Liver (tissue), 9 donors: Measurements from ENCODE around the gene SP4. TPM values are rescaled to one million over a fixed set of nuclear protein-coding genes. Genes with fewer than 3 reads are reported as not detected.

Source experiments
- DNase-seq: peaks from one replicate; pipeline ENCODE4 v3.0.0-alpha.2; 2017; ENCODE audit warnings: low spot score
- H3K27ac ChIP-seq, 2 donors: one replicate each; pipeline ENCODE4 v1.7.0; 2013; ENCODE audit warnings: inconsistent platforms in 2 of 2, low read length in 2 of 2, control low read depth in 1 of 2, low read depth in 1 of 2, mild to moderate bottlenecking in 1 of 2
- H3K27me3 ChIP-seq, 4 donors: one replicate each; pipeline versions ENCODE4 v1.6.1 to v1.7.0; 2013; ENCODE audit warnings: low read length in 3 of 4, inconsistent platforms in 1 of 4, mild to moderate bottlenecking in 1 of 4, moderate library complexity in 1 of 4; ENCODE audit not compliant: control insufficient read depth in 4 of 4, insufficient read depth in 4 of 4
- H3K36me3 ChIP-seq, 4 donors: one replicate each; pipeline versions ENCODE4 v1.6.1 to v1.7.0; 2013; ENCODE audit warnings: low read length in 3 of 4, mild to moderate bottlenecking in 3 of 4, low read depth in 1 of 4, moderate library complexity in 1 of 4; ENCODE audit not compliant: control insufficient read depth in 4 of 4, insufficient read depth in 3 of 4
- H3K4me1 ChIP-seq, 4 donors: one replicate each; pipeline versions ENCODE4 v1.6.1 to v1.7.0; 2013; ENCODE audit warnings: low read length in 3 of 4, mild to moderate bottlenecking in 3 of 4, moderate library complexity in 1 of 4; ENCODE audit not compliant: control insufficient read depth in 4 of 4, insufficient read depth in 4 of 4
- H3K4me3 ChIP-seq, 3 donors: one replicate each; pipeline versions ENCODE4 v1.6.1 to v1.7.0; 2013; ENCODE audit warnings: low read length in 3 of 3, control low read depth in 1 of 3, low read depth in 1 of 3, mild to moderate bottlenecking in 1 of 3
- H3K9ac ChIP-seq, 2 donors: one replicate each; pipeline ENCODE4 v1.7.0; 2013; ENCODE audit warnings: low read length in 2 of 2, mild to moderate bottlenecking in 2 of 2, moderate library complexity in 2 of 2, control low read depth in 1 of 2, low read depth in 1 of 2
- H3K9me3 ChIP-seq, 4 donors: one replicate each; pipeline versions ENCODE4 v1.6.1 to v1.7.0; 2013; ENCODE audit warnings: low read length in 3 of 4; ENCODE audit not compliant: control insufficient read depth in 4 of 4
- ATF3 ChIP-seq: IDR thresholded peaks from 2 replicates; pipeline ENCODE4 v1.6.1; 2016; ENCODE audit warnings: antibody characterized with exemption
- HNF4A ChIP-seq, 2 donors: conservative IDR thresholded peaks; 2 replicates each; pipeline ENCODE4 v1.6.1; 2016; ENCODE audit warnings: antibody characterized with exemption in 2 of 2, mild to moderate bottlenecking in 2 of 2
- HNF4G ChIP-seq: IDR thresholded peaks from 2 replicates; pipeline ENCODE4 v1.6.1; 2016; ENCODE audit warnings: antibody characterized with exemption
- JUND ChIP-seq, 2 donors: IDR thresholded peaks; 2 replicates each; pipeline ENCODE4 v1.6.1; 2016; ENCODE audit warnings: antibody characterized with exemption in 2 of 2
- MAX ChIP-seq: IDR thresholded peaks from 2 replicates; pipeline ENCODE4 v1.6.1; 2016; ENCODE audit warnings: antibody characterized with exemption
- NR2F2 ChIP-seq: IDR thresholded peaks from 2 replicates; pipeline ENCODE4 v1.6.1; 2016; ENCODE audit warnings: antibody characterized with exemption
- RAD21 ChIP-seq, 2 donors: IDR thresholded peaks; 2 replicates each; pipeline ENCODE4 v1.6.1; 2016; ENCODE audit warnings: antibody characterized with exemption in 2 of 2, mild to moderate bottlenecking in 2 of 2
- REST ChIP-seq: IDR thresholded peaks from 2 replicates; pipeline ENCODE4 v1.6.1; 2016; ENCODE audit warnings: antibody characterized with exemption, mild to moderate bottlenecking
- RXRA ChIP-seq, 2 donors: IDR thresholded peaks; 2 replicates each; pipeline ENCODE4 v1.6.1; 2017 to 2018; ENCODE audit warnings: antibody characterized with exemption in 2 of 2, mild to moderate bottlenecking in 1 of 2
- SP1 ChIP-seq: IDR thresholded peaks from 2 replicates; pipeline ENCODE4 v1.6.1; 2018; ENCODE audit warnings: antibody characterized with exemption, mild to moderate bottlenecking
- TAF1 ChIP-seq: conservative IDR thresholded peaks from 2 replicates; pipeline ENCODE4 v1.6.1; 2016; ENCODE audit warnings: antibody characterized with exemption, mild to moderate bottlenecking
- YY1 ChIP-seq: IDR thresholded peaks from 2 replicates; pipeline ENCODE4 v1.6.1; 2016; ENCODE audit warnings: antibody characterized with exemption, mild to moderate bottlenecking
- WGBS: extraction: QIAGEN DNeasy Blood & Tissue Kit; methylation state at CpG from one replicate; pipeline ENCODE4 v1.1.7; 2013; 5-methylcytosine and 5-hydroxymethylcytosine counted together
- polyA plus RNA-seq, 2 donors: library from polyadenylated mRNA; stranded (reverse) in 1 of 2; unstranded in 1 of 2; fragments of 200-250 nt in 1 of 2; fragments of >200 nt in 1 of 2; fragmentation: Nextera tagmentation in 1 of 2; extraction: Ambion mirVana in 1 of 2; gene quantifications; one replicate each; pipeline versions ENCODE4 v1.2.1 to v1.2.3, GENCODE V29; 2013 to 2015
- total RNA-seq, 2 donors: library from RNA; depleted of rRNA; stranded (reverse); fragments of >200 nt; gene quantifications; one replicate each; pipeline ENCODE4 v1.2.3, GENCODE V29; 2014
- donor health status: healthy.
- donor health status: healthy.
- donor health status: healthy.
- donor health status: healthy.
- donor health status: healthy.

SP4 gene
- total and polyA plus RNA-seq, 4 donors = 0.61 to 13.2 (median 6.7) TPM

- no peaks in the 10 kb centered on the region for H3K36me3 ChIP-seq
- H3K9me3 ChIP-seq = no peaks in the 10 kb centered on the region
- TF ChIP-seq NR2F2 (no peak), HNF4A (conservative IDR thresholded peaks at IDR 0.05) (no peak), HNF4G (no peak), MAX (no peak), TAF1 (no peak), REST (no peak), RAD21 (IDR thresholded peaks at IDR 0.05) (no peak), RXRA (IDR thresholded peaks at IDR 0.05) (no peak), YY1 (no peak)
- 80% methylated on average over 3 of the region's 3 CpGs for WGBS
- no peaks in the 10 kb centered on the region for H3K27me3 ChIP-seq
- H3K9ac ChIP-seq = no peak overlapping the region
- peaks cover 0 to 16% (median 8%) of the 10 kb centered on the region in 4 donors for H3K4me1 ChIP-seq
- H3K27ac ChIP-seq = no peak overlapping the region
- DNase-seq = no peak
- no peak overlapping the region for H3K4me3 ChIP-seq
These were observed 2.7 kb downstream of the SP4 start for GRCh38 chr7:21430575-21430954.

- WGBS = 97% methylated on average over 7 of the region's 7 CpGs
- Histone ChIP-seq H3K4me1 (no peaks in the 10 kb centered on the region), H3K27ac (no peak overlapping the region), H3K9me3 (no peaks in the 10 kb centered on the region), H3K27me3 (no peaks in the 10 kb centered on the region), H3K9ac (no peak overlapping the region), H3K36me3 (no peaks in the 10 kb centered on the region), H3K4me3 (no peak overlapping the region)
- TF ChIP-seq SP1 = no peak
- TF ChIP-seq RXRA (IDR thresholded peaks at IDR 0.05) = no peak
- TF ChIP-seq HNF4A (conservative IDR thresholded peaks at IDR 0.05) = no peak
- no peak for TF ChIP-seq REST
- TF ChIP-seq ATF3 = no peak
- TF ChIP-seq JUND (IDR thresholded peaks at IDR 0.05) = no peak
- TF ChIP-seq RAD21 (IDR thresholded peaks at IDR 0.05) = no peak
- no peak for TF ChIP-seq HNF4G
- no peak for TF ChIP-seq TAF1
- no peak for DNase-seq
These were observed 15.4 kb downstream of the SP4 start for GRCh38 chr7:21443149-21443841.
